OCI-LY1 (cell line): Measurements from ENCODE around the gene LEFTY1.

Experiments
- CTCF ChIP-seq: fragments of 200-600 bp; sonication (generic), shearing (Covaris generic); IDR thresholded peaks from 2 replicates; pipeline ENCODE4 v1.5.1; 2017; ENCODE audit warnings: mild to moderate bottlenecking, antibody characterized with exemption, low read length, moderate library complexity, mixed read lengths
- EZH2 ChIP-seq: fragments of 200-600 bp; sonication (generic), shearing (Covaris generic); IDR thresholded peaks from 2 replicates; pipeline ENCODE4 v1.8.0; 2017; ENCODE audit warnings: borderline replicate concordance, mixed run types, mild to moderate bottlenecking, antibody characterized with exemption, low read length, moderate library complexity, mixed read lengths

- TF ChIP-seq CTCF (no peak), EZH2 (no peak)
Observed at GRCh38 chr1:225843426-225843795, 45.5 kb downstream of the LEFTY1 start.
